CD4-positive, alpha-beta T cell (primary cell): ENCODE data around the gene LLGL1. TPM values are rescaled to one million over a fixed set of nuclear protein-coding genes. Genes with fewer than 3 reads are reported as not detected.

Experiments
- ATAC-seq: fragments of 200-7000 bp; cut with Tn5 transposase; one replicate; pipeline ENCODE4 v1.10.0; 2022; ENCODE audit warnings: mild to moderate bottlenecking; ENCODE audit not compliant: poor library complexity
- CTCF ChIA-PET: fragments of 350-600 bp; sonication (Branson Sonifier 250); formaldehyde crosslinking; loops from one replicate; lab custom pipeline; 2021; ENCODE audit warnings: antibody characterized with exemption, inconsistent platforms; lab: Charles Lee
- POLR2A ChIA-PET: fragments of 350-600 bp; sonication (Branson Sonifier 250); formaldehyde crosslinking; loops from one replicate; lab custom pipeline; 2021; ENCODE audit warnings: antibody characterized with exemption, inconsistent platforms; lab: Charles Lee
- DNase-seq, 14 experiments: peaks; one replicate each; pipeline ENCODE4 v3.0.0-alpha.2; 2013 to 2020; ENCODE audit warnings: mixed read lengths in 2 of 14
- H3K27ac ChIP-seq, 2 donors: one replicate each; pipeline versions ENCODE4 v1.5.1 to v1.7.0; 2013; ENCODE audit warnings: low read length in 2 of 2, low read depth in 1 of 2, mild to moderate bottlenecking in 1 of 2
- H3K27me3 ChIP-seq, 2 experiments: 1 replicate in 1 of 2; 2 replicates in 1 of 2; pipeline versions ENCODE4 v1.6.1 to v1.7.0; 2013; ENCODE audit warnings: low read length in 2 of 2, control low read depth in 1 of 2, mild to moderate bottlenecking in 1 of 2, moderate library complexity in 1 of 2; ENCODE audit not compliant: insufficient read depth in 2 of 2, control insufficient read depth in 1 of 2
- H3K36me3 ChIP-seq: one replicate; pipeline ENCODE4 v1.6.1; 2013; ENCODE audit warnings: low read length, control low read depth; ENCODE audit not compliant: insufficient read depth
- H3K4me1 ChIP-seq: one replicate; pipeline ENCODE4 v1.6.1; 2013; ENCODE audit warnings: low read length, control low read depth; ENCODE audit not compliant: insufficient read depth
- H3K4me3 ChIP-seq: one replicate; pipeline ENCODE4 v1.5.1; 2013; ENCODE audit warnings: mild to moderate bottlenecking, low read length, moderate library complexity
- H3K9me3 ChIP-seq, 2 experiments: 1 replicate in 1 of 2; 2 replicates in 1 of 2; pipeline versions ENCODE4 v1.6.1 to v1.7.0; 2013; ENCODE audit warnings: low read length in 2 of 2, mild to moderate bottlenecking in 2 of 2, control low read depth in 1 of 2, moderate library complexity in 1 of 2; ENCODE audit not compliant: control insufficient read depth in 1 of 2, insufficient read depth in 1 of 2
- H3K27ac Mint-ChIP-seq: one replicate; pipeline ENCODE4 v1.8.0; 2020; ENCODE audit warnings: mixed read lengths
- H3K27me3 Mint-ChIP-seq: one replicate; pipeline ENCODE4 v1.8.0; 2021; ENCODE audit warnings: mixed read lengths
- H3K36me3 Mint-ChIP-seq: one replicate; pipeline ENCODE4 v1.8.0; 2021; ENCODE audit warnings: low read depth, mixed read lengths
- H3K4me1 Mint-ChIP-seq: one replicate; pipeline ENCODE4 v1.8.0; 2021; ENCODE audit warnings: low read depth, mixed read lengths
- H3K4me3 Mint-ChIP-seq: one replicate; pipeline ENCODE4 v1.8.0; 2020; ENCODE audit warnings: mild to moderate bottlenecking, mixed read lengths
- H3K9me3 Mint-ChIP-seq: one replicate; pipeline ENCODE4 v1.8.0; 2020; ENCODE audit warnings: mixed read lengths
- intact Hi-C, 2 experiments: fragments of 100-400 bp; cut with DNase I in 1 of 2; cut with micrococcal nuclease in 1 of 2; formaldehyde crosslinking; loops; one replicate each; pipeline versions ENCODE4 v1.15.1 to v1.9.0; 2023 to 2025; cut with DNase I, micrococcal nuclease
- total RNA-seq, 174 experiments: library from RNA in 2 of 174; stranded (reverse) in 2 of 174; gene quantifications; one replicate each; pipeline ENCODE4 v1.2.3 and lab custom pipeline; 2021 to 2026
- TF ChIP-seq, protein P1 (sequence below): fragments of 200-600 bp; IDR thresholded peaks from one replicate; pipeline ENCODE4 v1.8.0; 2022; ENCODE audit warnings: antibody characterized with exemption, mild to moderate bottlenecking

LLGL1 gene
- total RNA-seq, 2 experiments from 2014 or later, result 10.8 to 11.6 TPM

DNA sequence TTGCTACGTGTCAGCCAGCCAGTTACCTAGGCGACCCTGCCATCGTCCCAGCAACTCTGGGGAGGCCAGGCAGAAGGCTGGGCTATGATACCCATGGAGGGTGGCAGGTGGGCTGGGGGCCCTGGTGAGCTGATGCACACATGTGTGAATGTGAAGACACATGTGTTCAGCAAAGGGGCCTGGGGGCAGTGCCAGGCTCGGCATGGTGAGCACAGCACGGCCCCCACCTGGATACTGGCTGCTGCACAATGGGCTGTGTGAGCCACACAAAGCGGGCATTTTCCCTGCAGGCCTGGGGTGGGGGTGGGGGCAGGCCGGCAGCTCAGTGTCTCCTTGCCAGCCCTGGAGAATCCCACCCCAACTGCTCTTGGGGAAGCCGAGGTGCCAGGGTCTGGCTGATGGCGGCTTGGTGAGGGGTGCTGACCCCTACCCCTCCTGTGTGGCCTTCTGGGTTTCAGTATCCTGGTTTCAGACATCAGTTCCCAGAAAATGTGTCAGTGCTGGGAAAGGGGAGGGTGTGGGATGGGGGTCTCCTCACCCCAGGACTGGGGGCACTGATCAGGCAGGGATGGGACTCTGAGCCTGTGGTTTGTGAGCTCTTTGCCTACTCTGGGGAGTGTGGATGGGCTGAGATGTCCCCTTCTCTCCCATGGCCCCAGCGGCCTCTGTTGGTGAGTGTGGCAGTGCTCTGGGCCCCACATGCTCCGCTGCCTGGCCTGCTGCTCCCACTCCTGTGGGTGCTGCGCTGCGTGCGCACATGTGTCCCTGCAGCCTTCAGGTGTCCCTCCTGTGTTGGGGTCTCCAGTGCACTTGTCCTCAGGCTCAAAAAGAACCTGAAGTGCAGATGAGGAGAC lies 5.1 kb downstream of the LLGL1 start:
- Mint-ChIP-seq H3K9me3 (no peaks in the 10 kb centered on the region), H3K27me3 (no peaks in the 10 kb centered on the region), H3K4me1 (peaks cover 25% of the 10 kb centered on the region), H3K4me3 (no peak overlapping the region), H3K36me3 (peaks cover 14% of the 10 kb centered on the region), H3K27ac (no peak overlapping the region)
- Histone ChIP-seq H3K4me3 (no peak overlapping the region), H3K9me3 (no peaks in the 10 kb centered on the region), H3K27me3 (no peaks in the 10 kb centered on the region), H3K27ac (no peak overlapping the region), H3K36me3 (peaks cover 30% of the 10 kb centered on the region), H3K4me1 (peaks cover 37% of the 10 kb centered on the region)
- intact Hi-C loops, result no loop called here
- DNase-seq, result no peak
- CTCF ChIA-PET, result no interaction called here
- TF ChIP-seq, protein P1, sequence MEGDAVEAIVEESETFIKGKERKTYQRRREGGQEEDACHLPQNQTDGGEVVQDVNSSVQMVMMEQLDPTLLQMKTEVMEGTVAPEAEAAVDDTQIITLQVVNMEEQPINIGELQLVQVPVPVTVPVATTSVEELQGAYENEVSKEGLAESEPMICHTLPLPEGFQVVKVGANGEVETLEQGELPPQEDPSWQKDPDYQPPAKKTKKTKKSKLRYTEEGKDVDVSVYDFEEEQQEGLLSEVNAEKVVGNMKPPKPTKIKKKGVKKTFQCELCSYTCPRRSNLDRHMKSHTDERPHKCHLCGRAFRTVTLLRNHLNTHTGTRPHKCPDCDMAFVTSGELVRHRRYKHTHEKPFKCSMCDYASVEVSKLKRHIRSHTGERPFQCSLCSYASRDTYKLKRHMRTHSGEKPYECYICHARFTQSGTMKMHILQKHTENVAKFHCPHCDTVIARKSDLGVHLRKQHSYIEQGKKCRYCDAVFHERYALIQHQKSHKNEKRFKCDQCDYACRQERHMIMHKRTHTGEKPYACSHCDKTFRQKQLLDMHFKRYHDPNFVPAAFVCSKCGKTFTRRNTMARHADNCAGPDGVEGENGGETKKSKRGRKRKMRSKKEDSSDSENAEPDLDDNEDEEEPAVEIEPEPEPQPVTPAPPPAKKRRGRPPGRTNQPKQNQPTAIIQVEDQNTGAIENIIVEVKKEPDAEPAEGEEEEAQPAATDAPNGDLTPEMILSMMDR, result no peak
- POLR2A ChIA-PET, result no interaction called here
- no peak for ATAC-seq

DNA sequence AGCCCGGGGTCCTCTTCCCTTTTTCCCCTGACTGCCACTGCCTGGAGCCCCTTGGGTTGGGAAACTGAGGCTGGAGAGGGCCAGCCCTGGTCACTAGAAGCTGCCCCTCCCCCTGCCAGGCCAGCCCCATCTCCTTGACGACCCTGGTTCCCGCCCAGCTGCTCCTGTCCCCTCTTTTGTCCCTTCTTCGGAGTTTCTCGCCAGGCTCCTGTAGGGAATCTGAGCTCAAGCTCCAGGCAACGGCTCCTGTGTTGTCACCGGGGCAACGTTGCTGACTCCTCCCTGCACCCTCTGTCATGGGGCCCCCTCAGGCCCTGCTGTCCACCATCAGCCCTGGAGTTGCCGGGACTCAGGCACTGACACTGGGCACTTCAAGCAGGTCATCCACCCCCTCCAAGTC lies 5.7 kb downstream of the LLGL1 start:
- H3K4me3 Mint-ChIP-seq, result no peak overlapping the region
- Histone ChIP-seq H3K36me3 (peaks cover 36% of the 10 kb centered on the region), H3K27ac (no peak overlapping the region), H3K9me3 (no peaks in the 10 kb centered on the region), H3K4me3 (no peak overlapping the region), H3K27me3 (no peaks in the 10 kb centered on the region), H3K4me1 (peaks cover 32% of the 10 kb centered on the region)
- no peaks in the 10 kb centered on the region for H3K9me3 Mint-ChIP-seq
- ChIA-PET CTCF (no interaction called here), POLR2A (no interaction called here)
- intact Hi-C loops, result no loop called here
- no peak overlapping the region for H3K27ac Mint-ChIP-seq
- TF ChIP-seq, protein P1, result no peak
- no peak for ATAC-seq
- peaks cover 21% of the 10 kb centered on the region for H3K4me1 Mint-ChIP-seq
- no peak for DNase-seq
- H3K36me3 Mint-ChIP-seq, result peaks cover 19% of the 10 kb centered on the region
- H3K27me3 Mint-ChIP-seq, result no peaks in the 10 kb centered on the region

- H3K4me1 Mint-ChIP-seq, result no peaks in the 10 kb centered on the region
- no peaks in the 10 kb centered on the region for H3K9me3 Mint-ChIP-seq
- no peak overlapping the region for H3K27ac Mint-ChIP-seq
- H3K4me3 Mint-ChIP-seq, result no peak overlapping the region
- TF ChIP-seq, protein P1, result no peak
- Histone ChIP-seq H3K9me3 (no peaks in the 10 kb centered on the region), H3K27ac (no peak overlapping the region), H3K4me1 (peaks cover 6% of the 10 kb centered on the region), H3K4me3 (no peak overlapping the region), H3K36me3 (peaks cover 57% of the 10 kb centered on the region), H3K27me3 (no peaks in the 10 kb centered on the region)
- H3K36me3 Mint-ChIP-seq, result peaks cover 37% of the 10 kb centered on the region
- ChIA-PET POLR2A (interaction anchor here (1.7 kb wide), 1 partner anchor 51 kb away, joined by 4 read pairs; the partner anchor contains the start of gene ALKBH5), CTCF (no interaction called here)
- intact Hi-C loops, result no loop called here
- ATAC-seq (no peak), DNase-seq (no peak)
- no peaks in the 10 kb centered on the region for H3K27me3 Mint-ChIP-seq
Measured at GRCh38 chr17:18233803-18234518, 8.5 kb downstream of the LLGL1 start.
